ENCODE data around the gene RHOB.
"Not testable (repeated sequence)": the region's sequence is repeated elsewhere in the genome, so short reads cannot be mapped to it uniquely, and the experiment has no call there.

The RHOB gene

GRCh38 chr2:20428717-20429490 lies 18.0 kb upstream of the RHOB start:
- no peaks in the 10 kb centered on the region for H3K36me3 ChIP-seq (ENCODE audit: insufficient read depth, low read length)
- H3K9ac ChIP-seq (ENCODE audit: low read depth, low read length), result no peak overlapping the region
- H3K4me1 ChIP-seq (ENCODE audit: insufficient read depth, low read length), result peaks cover 5% of the 10 kb centered on the region; the same call in 1 of the 2 replicates
- no peaks in the 10 kb centered on the region for H3K9me3 ChIP-seq (ENCODE audit: control insufficient read depth, insufficient read depth, low read length)

- H3K36me3 ChIP-seq (ENCODE audit: insufficient read depth, low read length), result no peaks in the 10 kb centered on the region
- H3K4me1 ChIP-seq (ENCODE audit: insufficient read depth, low read length), result peaks cover 2% of the 10 kb centered on the region; the same call in 1 of the 2 replicates
- H3K9me3 ChIP-seq (ENCODE audit: control insufficient read depth, insufficient read depth, low read length), result no peaks in the 10 kb centered on the region
- H3K9ac ChIP-seq (ENCODE audit: low read depth, low read length), result no peak overlapping the region
Measured at GRCh38 chr2:20429528-20429927, 17.3 kb upstream of the RHOB start.

DNA sequence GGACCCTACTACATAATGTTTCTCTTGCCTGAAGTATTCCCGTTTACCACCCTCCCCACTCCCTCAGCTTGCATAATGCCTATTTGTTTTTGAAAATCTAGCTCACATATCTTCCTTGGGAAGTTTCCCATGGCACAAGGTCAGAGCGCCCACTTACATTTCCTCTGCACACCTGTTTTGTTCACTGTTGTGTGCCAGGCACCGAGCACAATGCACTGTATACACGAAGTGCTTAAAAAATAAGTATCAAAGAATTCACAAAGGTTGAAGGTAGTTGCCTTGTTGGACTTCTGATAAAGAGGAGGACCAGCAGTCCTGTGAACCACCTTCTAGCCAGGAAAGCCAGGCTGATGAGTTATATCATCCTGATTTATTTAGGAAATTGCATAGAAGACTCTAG lies 16.8 kb upstream of the RHOB start:
- H3K9ac ChIP-seq (ENCODE audit: low read depth, low read length), result no peak overlapping the region

DNA sequence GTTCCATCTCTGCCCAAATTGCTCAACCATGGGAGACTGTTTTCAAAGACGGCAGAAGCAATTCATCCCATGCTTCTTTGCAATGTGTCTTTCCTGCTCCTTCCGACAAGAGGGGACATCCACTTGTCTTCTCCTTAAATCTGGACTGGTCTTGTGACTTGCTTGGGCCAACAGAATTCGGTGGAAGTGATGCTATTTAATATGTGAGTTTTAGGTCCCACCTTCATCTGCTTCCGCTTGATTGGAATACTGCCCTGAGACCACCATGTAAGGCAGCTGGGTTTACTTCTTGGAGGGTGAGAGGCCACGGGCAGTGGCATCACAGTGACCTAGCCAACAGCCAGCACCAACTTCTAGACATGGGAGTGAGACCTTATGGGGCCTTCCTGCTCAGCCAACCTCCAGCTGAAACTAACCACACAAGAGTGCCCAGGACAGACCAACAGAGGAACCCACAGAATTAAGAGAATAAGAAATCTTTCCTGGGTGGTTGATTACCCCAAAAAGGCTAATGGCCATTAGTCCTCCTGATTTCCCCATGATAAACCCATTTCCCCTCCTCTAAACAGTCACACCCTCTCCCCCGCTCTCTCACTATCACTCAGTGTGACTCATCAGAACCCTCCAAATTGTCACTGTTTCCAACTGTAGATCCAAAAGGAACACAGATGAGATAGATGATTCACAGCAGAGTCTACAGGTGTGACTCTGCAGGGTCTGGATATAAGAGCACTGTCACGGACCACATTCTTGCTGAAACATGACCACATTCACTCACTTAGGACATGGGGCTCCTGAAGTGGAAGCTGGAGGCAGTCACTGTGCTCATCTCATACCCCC lies 16.2 kb upstream of the RHOB start:
- H3K36me3 ChIP-seq (ENCODE audit: insufficient read depth, low read length), result no peaks in the 10 kb centered on the region
- H3K9me3 ChIP-seq (ENCODE audit: control insufficient read depth, insufficient read depth, low read length), result no peaks in the 10 kb centered on the region
- no peak overlapping the region for H3K9ac ChIP-seq (ENCODE audit: low read depth, low read length)
- H3K4me1 ChIP-seq (ENCODE audit: insufficient read depth, low read length), result no peaks in the 10 kb centered on the region

More for the DNA sequence above, 16.8 kb upstream of the RHOB start:
- Histone ChIP-seq H3K9me3 (ENCODE audit: control insufficient read depth, insufficient read depth, low read length) (no peaks in the 10 kb centered on the region), H3K36me3 (ENCODE audit: insufficient read depth, low read length) (no peaks in the 10 kb centered on the region), H3K4me1 (ENCODE audit: insufficient read depth, low read length) (no peaks in the 10 kb centered on the region)

DNA sequence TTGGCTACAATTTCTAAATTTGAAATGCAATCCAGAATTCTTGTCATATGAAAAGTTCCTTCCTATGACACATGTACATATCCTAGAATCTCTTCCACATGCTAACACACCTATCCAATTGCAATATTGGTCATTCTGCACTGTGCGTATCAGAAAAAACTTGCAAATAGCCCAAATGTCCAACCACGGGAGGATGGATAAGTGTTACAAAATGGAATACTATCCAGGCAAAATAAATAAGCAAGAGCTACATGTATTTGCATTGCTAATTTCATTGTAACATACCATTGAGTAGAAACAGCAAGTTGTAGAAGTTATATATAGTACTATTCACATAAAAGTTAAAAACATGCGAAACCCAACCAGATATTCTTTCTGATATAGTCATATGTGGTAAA lies 15.6 kb upstream of the RHOB start:
- Histone ChIP-seq H3K4me1 (ENCODE audit: insufficient read depth, low read length) (no peaks in the 10 kb centered on the region), H3K9me3 (ENCODE audit: control insufficient read depth, insufficient read depth, low read length) (no peaks in the 10 kb centered on the region), H3K36me3 (ENCODE audit: insufficient read depth, low read length) (no peaks in the 10 kb centered on the region), H3K9ac (ENCODE audit: low read depth, low read length) (no peak overlapping the region)

DNA sequence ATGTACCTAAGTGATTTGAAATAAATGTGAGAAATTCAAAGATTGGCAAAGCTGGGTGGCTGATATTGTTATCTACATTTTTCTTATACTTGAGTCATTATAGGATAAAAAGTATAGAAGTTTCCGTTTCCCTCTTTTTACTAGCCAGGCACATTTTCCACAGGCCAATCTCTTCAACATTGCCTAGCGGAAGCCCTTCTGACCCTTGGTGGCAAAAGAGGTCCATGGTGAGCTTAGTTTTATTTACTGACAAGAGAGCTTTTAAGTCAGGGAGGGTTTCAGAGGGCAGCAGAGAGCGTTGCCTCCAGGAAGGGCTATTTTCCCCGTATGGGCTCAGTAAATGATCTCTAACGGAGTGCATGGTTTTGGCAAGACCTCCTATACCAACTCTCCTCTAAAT lies 15.1 kb upstream of the RHOB start:
- no peaks in the 10 kb centered on the region for H3K9me3 ChIP-seq (ENCODE audit: control insufficient read depth, insufficient read depth, low read length)
- no peaks in the 10 kb centered on the region for H3K36me3 ChIP-seq (ENCODE audit: insufficient read depth, low read length)
- H3K4me1 ChIP-seq (ENCODE audit: insufficient read depth, low read length), result no peaks in the 10 kb centered on the region
- no peak overlapping the region for H3K9ac ChIP-seq (ENCODE audit: low read depth, low read length)

DNA sequence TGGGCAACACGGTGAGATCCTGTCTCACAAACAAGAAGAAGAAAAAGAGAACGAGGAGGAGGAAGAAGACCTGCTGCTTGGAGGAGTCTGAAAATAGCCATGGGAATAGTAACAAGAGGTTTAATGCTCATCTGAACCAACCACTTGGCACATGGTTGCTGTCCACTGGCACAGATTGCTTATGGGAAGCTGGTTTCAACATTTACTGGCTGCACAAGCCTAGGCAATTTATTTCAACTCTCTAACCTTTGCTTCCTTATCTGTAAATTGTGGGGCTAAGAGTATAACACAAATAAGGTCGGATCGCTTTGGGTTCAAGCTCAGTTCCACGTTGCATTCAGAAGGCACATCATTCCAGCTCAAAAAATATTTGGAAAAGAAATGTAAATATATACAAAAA lies 14.2 kb upstream of the RHOB start:
- Histone ChIP-seq H3K9me3 (ENCODE audit: control insufficient read depth, insufficient read depth, low read length) (no peaks in the 10 kb centered on the region), H3K9ac (ENCODE audit: low read depth, low read length) (no peak overlapping the region), H3K4me1 (ENCODE audit: insufficient read depth, low read length) (no peaks in the 10 kb centered on the region), H3K36me3 (ENCODE audit: insufficient read depth, low read length) (no peaks in the 10 kb centered on the region)

- Histone ChIP-seq H3K9ac (ENCODE audit: low read depth, low read length) (no peak overlapping the region), H3K9me3 (ENCODE audit: control insufficient read depth, insufficient read depth, low read length) (no peaks in the 10 kb centered on the region), H3K4me1 (ENCODE audit: insufficient read depth, low read length) (no peaks in the 10 kb centered on the region), H3K36me3 (ENCODE audit: insufficient read depth, low read length) (no peaks in the 10 kb centered on the region)
Measured at GRCh38 chr2:20433249-20433648, 13.6 kb upstream of the RHOB start.

GRCh38 chr2:20433946-20434553 lies 12.8 kb upstream of the RHOB start:
- no peak overlapping the region for H3K9ac ChIP-seq (ENCODE audit: low read depth, low read length)
- H3K9me3 ChIP-seq (ENCODE audit: control insufficient read depth, insufficient read depth, low read length), result no peaks in the 10 kb centered on the region
- no peaks in the 10 kb centered on the region for H3K4me1 ChIP-seq (ENCODE audit: insufficient read depth, low read length)
- H3K36me3 ChIP-seq (ENCODE audit: insufficient read depth, low read length), result no peaks in the 10 kb centered on the region

GRCh38 chr2:20434588-20435294 lies 12.1 kb upstream of the RHOB start:
- H3K9ac ChIP-seq (ENCODE audit: low read depth, low read length), result no peak overlapping the region
- no peaks in the 10 kb centered on the region for H3K4me1 ChIP-seq (ENCODE audit: insufficient read depth, low read length)
- H3K36me3 ChIP-seq (ENCODE audit: insufficient read depth, low read length), result no peaks in the 10 kb centered on the region
- no peaks in the 10 kb centered on the region for H3K9me3 ChIP-seq (ENCODE audit: control insufficient read depth, insufficient read depth, low read length)

GRCh38 chr2:20435456-20435855 lies 11.4 kb upstream of the RHOB start:
- H3K9ac ChIP-seq (ENCODE audit: low read depth, low read length); H3K36me3 ChIP-seq (ENCODE audit: insufficient read depth, low read length); H3K9me3 ChIP-seq (ENCODE audit: control insufficient read depth, insufficient read depth, low read length); H3K4me1 ChIP-seq (ENCODE audit: insufficient read depth, low read length): not testable (repeated sequence)

- no peaks in the 10 kb centered on the region for H3K9me3 ChIP-seq (ENCODE audit: control insufficient read depth, insufficient read depth, low read length)
- no peaks in the 10 kb centered on the region for H3K36me3 ChIP-seq (ENCODE audit: insufficient read depth, low read length)
- H3K9ac ChIP-seq (ENCODE audit: low read depth, low read length), result no peak overlapping the region
- H3K4me1 ChIP-seq (ENCODE audit: insufficient read depth, low read length), result no peaks in the 10 kb centered on the region
Measured at GRCh38 chr2:20436716-20437470, 10.0 kb upstream of the RHOB start.

DNA sequence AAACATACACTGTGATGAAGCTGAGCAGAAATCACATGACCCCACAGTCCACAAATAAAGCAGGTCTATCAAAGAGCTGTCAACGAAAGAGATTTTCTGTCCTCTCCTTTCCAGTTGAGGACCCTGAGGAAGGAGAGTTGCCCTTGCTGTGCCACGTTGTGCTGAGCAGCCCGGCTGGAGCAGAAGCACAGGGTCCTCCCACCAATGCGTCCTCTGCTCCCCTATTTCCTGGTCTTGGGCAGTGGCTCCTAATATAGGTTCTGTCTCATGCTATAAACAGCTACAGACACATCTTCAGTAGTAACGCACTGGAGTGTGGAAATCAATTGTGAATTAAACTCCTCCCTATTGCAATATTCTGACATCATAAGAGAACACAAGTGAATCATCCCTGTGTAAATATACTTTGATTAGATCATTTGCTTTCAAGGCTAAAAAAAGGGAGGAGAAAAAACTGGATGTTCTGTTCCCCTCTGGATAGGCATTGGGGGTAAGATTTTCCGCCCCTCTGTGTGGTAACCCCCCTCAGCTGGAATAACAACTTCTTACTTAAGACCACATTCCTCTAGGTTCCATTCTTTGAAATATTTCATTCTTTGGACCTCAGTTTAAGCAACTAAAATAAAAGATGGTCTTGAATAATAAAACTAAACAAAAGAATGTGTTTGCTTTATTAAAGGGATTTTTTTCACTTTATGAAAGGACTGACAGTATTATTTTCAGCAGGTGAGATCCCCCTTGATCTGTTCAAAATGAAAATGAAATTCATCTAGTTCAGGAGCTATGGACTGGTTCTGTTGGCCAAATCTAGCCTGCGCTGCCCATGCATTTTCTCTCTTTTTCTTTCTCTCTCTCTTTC lies 8.3 kb upstream of the RHOB start:
- Histone ChIP-seq H3K36me3 (ENCODE audit: insufficient read depth, low read length) (no peaks in the 10 kb centered on the region), H3K9ac (ENCODE audit: low read depth, low read length) (no peak overlapping the region), H3K9me3 (ENCODE audit: control insufficient read depth, insufficient read depth, low read length) (no peaks in the 10 kb centered on the region), H3K4me1 (ENCODE audit: insufficient read depth, low read length) (no peaks in the 10 kb centered on the region)

All from ES-I3 (cell line).